Spleen (tissue), 7 donors: ENCODE results near the gene SORCS3.

Source experiments
- CTCF ChIP-seq, 11 experiments: fragments of 200-600 bp in 7 of 11; fragments of 450-650 bp in 4 of 11; sonication (generic) in 4 of 11; IDR thresholded peaks in 8 of 11; conservative IDR thresholded peaks in 3 of 11; 1 replicate in 7 of 11; 2 replicates in 4 of 11; pipeline versions ENCODE4 v1.4.0 to v1.8.0; 2016 to 2021; ENCODE audit warnings: antibody characterized with exemption in 11 of 11, inconsistent platforms in 4 of 11, mild to moderate bottlenecking in 1 of 11
- POLR2A ChIP-seq, 3 donors: fragments of 450-650 bp; IDR thresholded peaks; one replicate each; pipeline ENCODE4 v1.5.1; 2017; ENCODE audit warnings: antibody characterized with exemption in 3 of 3, mild to moderate bottlenecking in 1 of 3
- donor health status: DM: no; HTN: no; CAD: no; lungs with moderate emphysema.
- donor health status: DM: no; HTN: no; CAD: no.
- donor health status: DM: no; HTN: no; CAD: no.

- TF ChIP-seq POLR2A (IDR thresholded peaks at IDR 0.05) (no peak), CTCF (IDR thresholded peaks at IDR 0.05 in 8 of 11, conservative IDR thresholded peaks at IDR 0.05 in 3 of 11) (no peak)
Observed at GRCh38 chr10:104631946-104632345, 9.1 kb upstream of the SORCS3 start.
